Measurements from ENCODE around the gene NECTIN1. TPM values are rescaled to one million over a fixed set of nuclear protein-coding genes. Genes with fewer than 3 reads are reported as not detected.
A peak's percentile ranks its signal among the peaks of the same experiment; 100 is the strongest.

NECTIN1 gene
- total RNA-seq, 1 donor from 2014 or later: 85.3 TPM

GRCh38 chr11:119612814-119613213 is 116.2 kb downstream of the NECTIN1 start:
- DNase-seq (ENCODE audit: low read depth): peak; percentile 59
- Histone ChIP-seq H3K36me3 (ENCODE audit: control insufficient read depth, insufficient read depth, low read length) (no peaks in the 10 kb centered on the region), H3K27me3 (ENCODE audit: control insufficient read depth, insufficient read depth, low read length) (peaks cover 3% of the 10 kb centered on the region), H3K4me3 (ENCODE audit: low read depth, low read length) (no peak overlapping the region)
- FAIRE-seq: no peak
- no peak for TF ChIP-seq CTCF (IDR thresholded peaks at IDR 0.05; ENCODE audit: insufficient read depth, low read length, severe bottlenecking)

- Histone ChIP-seq H3K4me3 (ENCODE audit: low read depth, low read length) (no peak overlapping the region), H3K27me3 (ENCODE audit: control insufficient read depth, insufficient read depth, low read length) (peaks cover 3% of the 10 kb centered on the region), H3K36me3 (ENCODE audit: control insufficient read depth, insufficient read depth, low read length) (no peaks in the 10 kb centered on the region)
- DNase-seq (ENCODE audit: low read depth): no peak
- no peak for FAIRE-seq
- no peak for TF ChIP-seq CTCF (IDR thresholded peaks at IDR 0.05; ENCODE audit: insufficient read depth, low read length, severe bottlenecking)
Measured at GRCh38 chr11:119610836-119611426, 118.1 kb downstream of the NECTIN1 start.

GRCh38 chr11:119608781-119609180 is 120.2 kb downstream of the NECTIN1 start:
- Histone ChIP-seq H3K27me3 (ENCODE audit: control insufficient read depth, insufficient read depth, low read length) (peaks cover 5% of the 10 kb centered on the region), H3K4me3 (ENCODE audit: low read depth, low read length) (no peak overlapping the region), H3K36me3 (ENCODE audit: control insufficient read depth, insufficient read depth, low read length) (no peaks in the 10 kb centered on the region)
- FAIRE-seq: no peak
- no peak for DNase-seq (ENCODE audit: low read depth)
- no peak for TF ChIP-seq CTCF (IDR thresholded peaks at IDR 0.05; ENCODE audit: insufficient read depth, low read length, severe bottlenecking)

- FAIRE-seq: no peak
- H3K4me3 ChIP-seq (ENCODE audit: low read depth, low read length): no peak overlapping the region
- no peak for TF ChIP-seq CTCF (IDR thresholded peaks at IDR 0.05; ENCODE audit: insufficient read depth, low read length, severe bottlenecking)
- no peak for DNase-seq (ENCODE audit: low read depth)
- no peaks in the 10 kb centered on the region for H3K36me3 ChIP-seq (ENCODE audit: control insufficient read depth, insufficient read depth, low read length)
- peaks cover 5% of the 10 kb centered on the region for H3K27me3 ChIP-seq (ENCODE audit: control insufficient read depth, insufficient read depth, low read length)
Measured at GRCh38 chr11:119608201-119608600, 120.8 kb downstream of the NECTIN1 start.

- DNase-seq (ENCODE audit: low read depth) (no peak), FAIRE-seq (peak; percentile 28)
- peaks cover 5% of the 10 kb centered on the region for H3K27me3 ChIP-seq (ENCODE audit: control insufficient read depth, insufficient read depth, low read length)
- H3K4me3 ChIP-seq (ENCODE audit: low read depth, low read length): no peak overlapping the region
- TF ChIP-seq CTCF (IDR thresholded peaks at IDR 0.05; ENCODE audit: insufficient read depth, low read length, severe bottlenecking): no peak
- H3K36me3 ChIP-seq (ENCODE audit: control insufficient read depth, insufficient read depth, low read length): no peaks in the 10 kb centered on the region
Measured at GRCh38 chr11:119607726-119608125, 121.3 kb downstream of the NECTIN1 start.

- no peak for FAIRE-seq
Measured at GRCh38 chr11:119605137-119605665, 123.8 kb downstream of the NECTIN1 start.

More at GRCh38 chr11:119605137-119605665, 123.8 kb downstream of the NECTIN1 start:
- H3K27me3 ChIP-seq (ENCODE audit: control insufficient read depth, insufficient read depth, low read length): peaks cover 5% of the 10 kb centered on the region
- DNase-seq (ENCODE audit: low read depth): no peak
- no peaks in the 10 kb centered on the region for H3K36me3 ChIP-seq (ENCODE audit: control insufficient read depth, insufficient read depth, low read length)
- H3K4me3 ChIP-seq (ENCODE audit: low read depth, low read length): no peak overlapping the region
- TF ChIP-seq CTCF (IDR thresholded peaks at IDR 0.05; ENCODE audit: insufficient read depth, low read length, severe bottlenecking): no peak
